DND-41 (cell line): ENCODE data around the gene STAG1.

Experiments
- CTCF ChIP-seq: IDR thresholded peaks from 2 replicates; pipeline ENCODE4 v1.5.1; 2012; ENCODE audit warnings: borderline replicate concordance, low read length, moderate library complexity, mild to moderate bottlenecking; ENCODE audit not compliant: poor library complexity, severe bottlenecking; ENCODE audit errors: extremely low read depth
- EZH2 ChIP-seq: IDR thresholded peaks from 3 replicates; pipeline ENCODE4 v1.6.1; 2012; ENCODE audit warnings: borderline replicate concordance, low read depth, mild to moderate bottlenecking, moderate library complexity, low read length, inconsistent platforms; ENCODE audit not compliant: severe bottlenecking

GRCh38 chr3:136752422-136753325, 496 bp upstream of the STAG1 start:
- TF ChIP-seq CTCF (peak; percentile 60), EZH2 (no peak)
